Cardiac fibroblast (primary cell): ENCODE data around the gene KIF2C.

Source experiments
- DNase-seq, 2 donors: peaks; one replicate each; pipeline versions ENCODE4 v3.0.0 to v3.0.0-alpha.2; 2010; ENCODE audit warnings: low read depth in 2 of 2
- H3K4me3 ChIP-seq, 2 donors: replicated peaks in 1 of 2; 1 replicate in 1 of 2; 2 replicates in 1 of 2; pipeline ENCODE4 v1.5.1; 2011; ENCODE audit warnings: low read depth in 2 of 2, low read length in 2 of 2, mild to moderate bottlenecking in 2 of 2, moderate library complexity in 1 of 2
- TF ChIP-seq, protein P1 (sequence below): IDR thresholded peaks from one replicate; pipeline ENCODE4 v1.5.1; 2011; ENCODE audit warnings: low read depth, mild to moderate bottlenecking, low read length, inconsistent platforms

Gene KIF2C

DNA sequence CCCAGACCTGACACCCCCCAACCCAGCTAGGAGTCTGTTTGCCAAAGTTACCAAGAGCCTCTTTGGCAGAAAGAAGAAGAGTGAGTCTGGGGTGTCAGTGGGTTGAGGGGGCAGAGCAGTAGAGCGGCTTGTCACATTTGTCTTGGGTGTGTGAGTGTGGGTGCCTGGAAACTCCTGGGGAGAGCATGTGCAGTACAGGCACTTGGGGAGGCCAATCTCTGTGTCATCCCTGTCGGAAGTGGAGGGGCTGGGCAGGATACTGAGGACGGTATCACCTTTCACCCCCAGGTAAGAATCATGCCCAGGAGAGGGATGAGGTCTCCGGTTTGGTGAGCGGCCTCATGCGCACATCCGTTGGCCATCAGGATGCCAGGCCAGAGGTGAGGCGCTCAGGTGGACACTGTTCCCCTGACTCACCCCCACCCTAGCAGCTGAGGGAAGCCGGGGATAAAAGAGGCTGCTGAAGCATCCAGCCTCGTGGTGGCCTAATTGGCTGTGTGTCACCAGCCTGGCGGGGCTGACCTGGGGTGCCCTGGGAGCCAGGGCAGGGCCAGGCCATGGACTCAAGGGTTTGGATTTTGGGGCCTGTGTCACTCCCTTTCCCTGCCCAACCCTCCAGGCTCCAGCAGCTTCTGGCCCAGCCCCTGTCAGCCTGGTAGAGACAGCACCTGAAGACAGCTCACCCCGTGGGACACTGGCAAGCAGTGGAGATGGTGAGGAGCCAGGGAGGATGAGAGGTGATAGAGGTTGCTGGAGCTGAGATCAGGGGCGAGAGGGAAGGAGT is 63.9 kb downstream of the KIF2C start:
- peak overlapping the region in 1 of 2 donors; percentile 94 for H3K4me3 ChIP-seq
- TF ChIP-seq, protein P1, sequence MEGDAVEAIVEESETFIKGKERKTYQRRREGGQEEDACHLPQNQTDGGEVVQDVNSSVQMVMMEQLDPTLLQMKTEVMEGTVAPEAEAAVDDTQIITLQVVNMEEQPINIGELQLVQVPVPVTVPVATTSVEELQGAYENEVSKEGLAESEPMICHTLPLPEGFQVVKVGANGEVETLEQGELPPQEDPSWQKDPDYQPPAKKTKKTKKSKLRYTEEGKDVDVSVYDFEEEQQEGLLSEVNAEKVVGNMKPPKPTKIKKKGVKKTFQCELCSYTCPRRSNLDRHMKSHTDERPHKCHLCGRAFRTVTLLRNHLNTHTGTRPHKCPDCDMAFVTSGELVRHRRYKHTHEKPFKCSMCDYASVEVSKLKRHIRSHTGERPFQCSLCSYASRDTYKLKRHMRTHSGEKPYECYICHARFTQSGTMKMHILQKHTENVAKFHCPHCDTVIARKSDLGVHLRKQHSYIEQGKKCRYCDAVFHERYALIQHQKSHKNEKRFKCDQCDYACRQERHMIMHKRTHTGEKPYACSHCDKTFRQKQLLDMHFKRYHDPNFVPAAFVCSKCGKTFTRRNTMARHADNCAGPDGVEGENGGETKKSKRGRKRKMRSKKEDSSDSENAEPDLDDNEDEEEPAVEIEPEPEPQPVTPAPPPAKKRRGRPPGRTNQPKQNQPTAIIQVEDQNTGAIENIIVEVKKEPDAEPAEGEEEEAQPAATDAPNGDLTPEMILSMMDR: no peak
- no peak for DNase-seq

DNA sequence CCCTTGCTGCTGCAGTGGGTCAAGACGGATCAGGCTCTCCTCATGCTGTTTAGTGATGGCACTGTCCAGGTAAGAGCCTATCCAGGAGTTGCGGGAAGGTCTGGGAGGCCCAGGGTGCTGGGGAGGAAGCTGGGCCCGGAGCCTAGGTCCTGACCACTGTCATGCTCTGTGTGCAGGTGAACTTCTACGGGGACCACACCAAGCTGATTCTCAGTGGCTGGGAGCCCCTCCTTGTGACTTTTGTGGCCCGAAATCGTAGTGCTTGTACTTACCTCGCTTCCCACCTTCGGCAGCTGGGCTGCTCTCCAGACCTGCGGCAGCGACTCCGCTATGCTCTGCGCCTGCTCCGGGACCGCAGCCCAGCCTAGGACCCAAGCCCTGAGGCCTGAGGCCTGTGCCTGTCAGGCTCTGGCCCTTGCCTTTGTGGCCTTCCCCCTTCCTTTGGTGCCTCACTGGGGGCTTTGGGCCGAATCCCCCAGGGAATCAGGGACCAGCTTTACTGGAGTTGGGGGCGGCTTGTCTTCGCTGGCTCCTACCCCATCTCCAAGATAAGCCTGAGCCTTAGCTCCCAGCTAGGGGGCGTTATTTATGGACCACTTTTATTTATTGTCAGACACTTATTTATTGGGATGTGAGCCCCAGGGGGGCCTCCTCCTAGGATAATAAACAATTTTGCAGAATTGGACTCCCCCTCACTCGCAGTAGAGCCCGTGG is 65.8 kb downstream of the KIF2C start:
- no peak for DNase-seq
- no peak overlapping the region for H3K4me3 ChIP-seq
- TF ChIP-seq, protein P1: peak; percentile 4

- peak overlapping the region in 1 of 2 donors; percentile 10 for H3K4me3 ChIP-seq
- DNase-seq: no peak
- TF ChIP-seq, protein P1: no peak
Observed at GRCh38 chr1:44806025-44806703, 66.5 kb downstream of the KIF2C start.

DNA sequence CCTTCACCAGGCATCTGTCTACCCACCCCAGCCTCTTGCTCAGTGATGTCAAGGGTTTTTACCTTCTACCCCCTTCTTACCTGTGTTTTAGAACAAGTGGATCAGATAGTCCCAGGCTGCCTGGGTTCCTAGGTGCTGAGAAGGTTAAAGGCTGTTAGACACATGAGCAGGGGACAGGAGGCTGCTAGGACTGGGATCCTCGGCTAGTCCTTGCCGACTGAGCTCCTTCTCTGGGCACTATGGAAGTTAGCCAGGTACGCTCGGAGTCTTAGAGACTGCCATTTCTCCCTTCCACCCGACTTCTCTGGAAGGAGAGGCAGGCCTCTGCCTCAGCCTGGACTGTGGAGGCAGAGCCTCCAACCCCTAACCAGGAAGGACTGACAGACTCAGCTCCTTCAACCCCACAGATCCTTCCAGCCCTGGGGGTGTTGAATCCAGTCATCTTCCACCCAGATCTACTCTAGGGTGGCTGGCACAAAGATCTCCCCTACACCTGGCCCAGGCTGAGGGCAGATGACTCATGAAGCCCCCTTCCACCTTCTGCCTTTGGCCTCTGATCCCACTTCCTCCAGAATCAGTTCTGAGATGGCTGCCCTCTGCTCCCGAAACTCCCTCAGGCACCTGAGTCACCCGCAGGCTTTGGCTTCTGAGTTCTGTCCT is 67.2 kb downstream of the KIF2C start, which contains the start of gene DYNLT4:
Gene DYNLT4 (minus strand): TSS at position 648 of the 660 bp plus-strand sequence. CDS start 683 bp downstream, outside the sequence.
- H3K4me3 ChIP-seq: peak within 1 kb of the TSS in 1 of 2 donors; percentile 57
- DNase-seq: no peak
- TF ChIP-seq, protein P1: no peak

DNA sequence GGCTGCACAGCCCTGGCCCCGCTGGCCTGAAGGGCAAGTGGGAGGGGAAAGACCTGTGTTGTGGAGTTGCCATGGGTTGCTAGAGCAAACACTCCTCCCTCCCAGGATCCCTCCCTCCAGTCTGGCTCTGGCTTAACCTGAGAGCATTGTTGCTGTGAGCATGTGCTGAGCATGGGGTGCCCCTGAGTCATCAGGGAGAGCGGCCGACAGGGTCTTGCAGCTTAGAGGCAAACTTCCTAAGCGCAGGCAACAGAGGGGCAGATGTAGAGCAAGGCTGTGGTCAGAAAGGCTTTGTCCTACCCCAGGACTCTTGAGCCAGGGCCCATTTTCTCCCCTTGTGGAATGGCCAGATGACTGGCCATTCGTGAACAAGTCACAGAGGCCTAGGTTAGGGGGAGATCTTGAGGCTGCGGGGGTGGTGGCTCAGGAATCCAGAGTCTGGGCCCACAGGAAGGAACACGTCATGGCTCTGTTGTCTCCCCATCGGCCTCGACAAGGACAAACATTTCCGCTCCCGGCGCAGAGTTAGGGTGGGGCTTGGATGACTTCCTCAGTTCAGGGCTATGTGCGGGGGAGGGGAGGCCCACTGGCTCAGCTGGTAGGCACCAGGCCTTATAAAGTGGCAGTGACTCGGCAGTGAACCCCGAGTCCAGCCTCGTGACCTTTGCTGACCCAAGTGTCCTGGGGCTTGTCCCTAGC is 67.9 kb downstream of the KIF2C start:
- TF ChIP-seq, protein P1: no peak
- H3K4me3 ChIP-seq: peak overlapping the region in 1 of 2 donors; percentile 57
- peak; percentile 100 for DNase-seq
